GM19023 (cell line): Measurements from ENCODE around the gene FBLN1.

ENCODE experiments used
- ATAC-seq: cut with Tn5 transposase; IDR thresholded peaks from one replicate; pipeline ENCODE4 v1.9.1; 2021; ENCODE audit warnings: mild to moderate bottlenecking, moderate library complexity; ENCODE audit not compliant: unreplicated experiment

Gene FBLN1

DNA sequence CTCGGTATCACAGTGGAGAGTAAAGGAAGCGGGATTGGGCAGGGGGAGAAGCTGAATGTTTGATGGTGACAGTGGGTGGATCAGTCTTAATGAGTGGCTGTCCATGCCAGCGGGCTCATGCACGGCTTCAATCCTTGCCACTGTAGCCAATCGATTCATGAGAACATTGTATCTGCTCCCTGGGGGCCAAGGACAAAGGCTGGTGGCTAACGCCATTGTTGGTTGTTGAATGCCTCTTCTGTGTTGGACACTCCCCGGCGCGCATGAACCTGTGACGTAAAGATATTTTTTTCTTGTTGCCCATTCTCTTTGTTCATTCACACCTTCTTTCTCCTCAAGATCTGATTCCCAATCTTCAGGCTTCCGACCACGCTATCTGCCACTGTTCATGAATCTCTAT, 148.0 kb downstream of the FBLN1 start:
- no peak for ATAC-seq
